ENCODE data around the gene XYLT2. TPM values are rescaled to one million over a fixed set of nuclear protein-coding genes. Genes with fewer than 3 reads are reported as not detected.

XYLT2 gene
- total and polyA plus RNA-seq, 2 of the 13 experiments (the other 11 are each of a cell fraction or from before 2014, with no cell fraction given) = 17.0 to 22.1 TPM

- TF ChIP-seq MIXL1 (CRISPR knock-in tag; IDR thresholded peaks at IDR 0.05) (no peak), FOXK1 (CRISPR knock-in tag; IDR thresholded peaks at IDR 0.05; ENCODE audit: borderline replicate concordance, low read depth) (no peak), ZNF788 (CRISPR knock-in tag; IDR thresholded peaks at IDR 0.05; ENCODE audit: borderline replicate concordance) (no peak), ZMYM2 (CRISPR knock-in tag; IDR thresholded peaks at IDR 0.05) (no peak), ZNF350 (CRISPR knock-in tag; IDR thresholded peaks at IDR 0.05; ENCODE audit: borderline replicate concordance, low read depth) (no peak), ATF7 (IDR thresholded peaks at IDR 0.05) (no peak), ATF7 (CRISPR knock-in tag; IDR thresholded peaks at IDR 0.05) (no peak), ZNF292 (CRISPR knock-in tag; IDR thresholded peaks at IDR 0.05; ENCODE audit: borderline replicate concordance, low read depth) (no peak), CBFB (CRISPR knock-in tag; IDR thresholded peaks at IDR 0.05) (no peak), ZNF710 (CRISPR knock-in tag; IDR thresholded peaks at IDR 0.05; ENCODE audit: borderline replicate concordance) (no peak), ZBTB7A (CRISPR knock-in tag; IDR thresholded peaks at IDR 0.05) (no peak), LBX2 (CRISPR knock-in tag; IDR thresholded peaks at IDR 0.05; ENCODE audit: borderline replicate concordance) (no peak), HOMEZ (CRISPR knock-in tag; IDR thresholded peaks at IDR 0.05; ENCODE audit: low read depth) (no peak), CSRNP2 (CRISPR knock-in tag; conservative IDR thresholded peaks at IDR 0.05; ENCODE audit: low read depth) (no peak), ZNF570 (CRISPR knock-in tag; IDR thresholded peaks at IDR 0.05; ENCODE audit: borderline replicate concordance) (no peak), THAP7 (CRISPR knock-in tag; IDR thresholded peaks at IDR 0.05) (no peak; the same call in 1 of the 2 replicates), SYNCRIP (IDR thresholded peaks at IDR 0.05; ENCODE audit: insufficient read depth, low read depth, low read length) (no peak), NR2F2 (IDR thresholded peaks at IDR 0.05; ENCODE audit: borderline replicate concordance, low read depth) (no peak), ZBTB37 (CRISPR knock-in tag; IDR thresholded peaks at IDR 0.05) (no peak)
Measured at GRCh38 chr17:50361561-50362480, 15.9 kb downstream of the XYLT2 start (continued).

Data from HepG2 (cell line).